Measurements from ENCODE around the gene PCDHGB4. TPM values are rescaled to one million over a fixed set of nuclear protein-coding genes. Genes with fewer than 3 reads are reported as not detected.
A peak's percentile ranks its signal among the peaks of the same experiment; 100 is the strongest.

PCDHGB4 gene
- total RNA-seq, 2 donors from 2014 or later = 3.6 to 4.9 TPM

- H3K9me3 ChIP-seq = peaks cover 0 to 65% (median 7%) of the 10 kb centered on the region in 3 donors
- no peak for ATAC-seq
- no peak for DNase-seq
- 35 to 55% methylated on average over 16 to 42 of the region's 43 CpGs for WGBS, 2 donors
- TF ChIP-seq CTCF (IDR thresholded peaks at IDR 0.05) = no peak
- no peak for TF ChIP-seq POLR2A (IDR thresholded peaks at IDR 0.05)
- intact Hi-C loops (cut with DNase I) = no loop called here
- no peaks in the 10 kb centered on the region for H3K4me1 ChIP-seq
- H3K36me3 ChIP-seq (replicated peaks in 1 of 2; ENCODE audit: insufficient read depth in 1 of 2, low read depth in 2 of 2) = no peaks in the 10 kb centered on the region
- no peak overlapping the region for H3K4me3 ChIP-seq
- no peak overlapping the region for H3K27ac ChIP-seq
- H3K27me3 ChIP-seq = no peaks in the 10 kb centered on the region
These were observed 2.8 kb upstream of the PCDHGB4 start for GRCh38 chr5:141384471-141385267.

GRCh38 chr5:141388661-141389060 lies 1.2 kb downstream of the PCDHGB4 start:
- 29 to 43% methylated on average over 10 of the region's 10 CpGs for WGBS, 2 donors
- ATAC-seq (no peak), DNase-seq (no peak)
- Histone ChIP-seq H3K36me3 (replicated peaks in 1 of 2; ENCODE audit: insufficient read depth in 1 of 2, low read depth in 2 of 2) (no peaks in the 10 kb centered on the region), H3K4me3 (no peak overlapping the region), H3K27me3 (no peaks in the 10 kb centered on the region), H3K4me1 (no peaks in the 10 kb centered on the region), H3K9me3 (peaks cover 0 to 68% (median 20%) of the 10 kb centered on the region in 3 donors), H3K27ac (no peak overlapping the region)
- intact Hi-C loops (cut with DNase I) = no loop called here
- TF ChIP-seq POLR2A (IDR thresholded peaks at IDR 0.05) (no peak), CTCF (IDR thresholded peaks at IDR 0.05) (no peak)

- WGBS, 2 donors = 22 to 36% methylated on average over 22 to 73 of the region's 77 CpGs
- H3K27me3 ChIP-seq = no peaks in the 10 kb centered on the region
- ATAC-seq = no peak
- DNase-seq = no peak
- no peak overlapping the region for H3K4me3 ChIP-seq
- H3K9me3 ChIP-seq = peaks cover 0 to 67% (median 18%) of the 10 kb centered on the region in 3 donors
- no peaks in the 10 kb centered on the region for H3K4me1 ChIP-seq
- no peaks in the 10 kb centered on the region for H3K36me3 ChIP-seq (replicated peaks in 1 of 2; ENCODE audit: insufficient read depth in 1 of 2, low read depth in 2 of 2)
- TF ChIP-seq POLR2A (IDR thresholded peaks at IDR 0.05) = no peak
- TF ChIP-seq CTCF (IDR thresholded peaks at IDR 0.05) = no peak
- intact Hi-C loops (cut with DNase I) = no loop called here
- no peak overlapping the region for H3K27ac ChIP-seq
These were observed 1.9 kb downstream of the PCDHGB4 start for GRCh38 chr5:141389153-141390042.

- H3K4me3 ChIP-seq = no peak within 1 kb of the TSS
- WGBS, 2 donors = 20 to 32% methylated on average over 37 to 38 of the region's 38 CpGs
- H3K4me1 ChIP-seq = no peaks in the 10 kb centered on the region
- peak in 1 of 7 experiments; percentile 8 for TF ChIP-seq CTCF (IDR thresholded peaks at IDR 0.05)
- no peak for TF ChIP-seq POLR2A (IDR thresholded peaks at IDR 0.05)
- H3K27ac ChIP-seq = no peak within 1 kb of the TSS
- ATAC-seq = no peak
- DNase-seq = no peak
- intact Hi-C loops (cut with DNase I) = no loop called here
- peaks cover 0 to 67% (median 21%) of the 10 kb centered on the region in 3 donors for H3K9me3 ChIP-seq
- H3K27me3 ChIP-seq = no peaks in the 10 kb centered on the region
- H3K36me3 ChIP-seq (replicated peaks in 1 of 2; ENCODE audit: insufficient read depth in 1 of 2, low read depth in 2 of 2) = no peaks in the 10 kb centered on the region
These were observed 5.1 kb downstream of the PCDHGB4 start, which contains the start of gene PCDHGA8 for GRCh38 chr5:141392429-141393198. Gene PCDHGA8, plus strand, starts transcription at chr5:141392633. Its CDS starts 181 bp downstream, at chr5:141392814.

Data from body of pancreas (tissue), 4 donors.